ENCODE data around the gene NSRP1. TPM values are rescaled to one million over a fixed set of nuclear protein-coding genes. Genes with fewer than 3 reads are reported as not detected.
"Not testable (repeated sequence)": the region's sequence is repeated elsewhere in the genome, so short reads cannot be mapped to it uniquely, and the experiment has no call there.

Gene NSRP1
- 10 to 100 TPM; 14.9 to 46.7 (median 21.8) TPM for polyA plus RNA-seq

GRCh38 chr17:30116661-30117551 is at the start of gene NSRP1:
Gene NSRP1, plus strand, starts transcription at chr17:30116816. Its CDS starts 28 bp downstream, at chr17:30116844.
- peak within 1 kb of the TSS; percentile 99 for H3K27ac ChIP-seq (ENCODE audit: low read depth, low read length)
- WGBS, 3 donors: 0% methylated on average over 47 of the region's 47 CpGs

DNA sequence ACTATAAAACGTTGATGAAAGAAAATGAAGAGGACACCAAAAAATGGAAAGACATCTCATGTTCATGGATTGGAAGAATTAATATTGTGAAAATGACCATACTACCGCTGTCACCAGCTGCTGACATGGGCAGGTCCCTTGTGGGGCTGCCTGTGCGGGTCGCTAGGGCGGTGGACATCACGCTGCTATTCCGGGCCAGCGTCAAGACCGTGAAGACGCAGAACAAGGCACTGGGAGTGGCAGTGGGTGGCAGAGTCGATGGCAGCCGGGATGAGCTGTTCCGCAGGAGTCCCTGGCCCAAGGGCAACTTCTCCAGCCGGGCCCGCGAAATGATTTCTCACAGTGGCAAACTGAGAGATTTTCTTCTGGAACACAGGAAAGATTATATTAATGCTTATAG is 48.2 kb upstream of the NSRP1 start:
- 92 to 96% (median 96%) methylated on average over 16 of the region's 16 CpGs for WGBS, 3 donors
- H3K27ac ChIP-seq (ENCODE audit: low read depth, low read length): no peak overlapping the region

DNA sequence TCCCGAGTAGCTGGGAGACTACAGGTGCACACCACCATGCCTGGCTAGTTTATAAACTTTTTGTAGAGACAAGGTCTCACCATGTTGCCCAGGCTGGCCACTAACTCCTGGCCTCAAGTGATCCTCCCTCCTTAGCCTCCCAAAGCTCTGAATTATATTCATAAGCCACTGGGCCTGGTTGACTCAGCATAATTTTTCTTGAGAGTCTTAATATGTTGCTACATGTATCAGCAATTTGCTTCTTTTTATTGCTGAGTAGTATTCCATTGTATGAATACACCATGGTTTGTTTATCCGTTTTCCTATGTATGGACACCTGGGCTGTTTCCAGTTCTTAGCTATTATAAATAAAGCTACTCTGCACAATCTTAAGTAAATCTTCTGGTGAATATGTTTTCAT is 42.4 kb upstream of the NSRP1 start:
- WGBS, 3 donors: 85 to 94% (median 88%) methylated on average over 2 of the region's 2 CpGs
- no peak overlapping the region for H3K27ac ChIP-seq (ENCODE audit: low read depth, low read length)

- 87 to 90% (median 89%) methylated on average over 2 of the region's 2 CpGs for WGBS, 3 donors
- no peak overlapping the region for H3K27ac ChIP-seq (ENCODE audit: low read depth, low read length)
These were observed 41.9 kb upstream of the NSRP1 start for GRCh38 chr17:30074730-30075129.

DNA sequence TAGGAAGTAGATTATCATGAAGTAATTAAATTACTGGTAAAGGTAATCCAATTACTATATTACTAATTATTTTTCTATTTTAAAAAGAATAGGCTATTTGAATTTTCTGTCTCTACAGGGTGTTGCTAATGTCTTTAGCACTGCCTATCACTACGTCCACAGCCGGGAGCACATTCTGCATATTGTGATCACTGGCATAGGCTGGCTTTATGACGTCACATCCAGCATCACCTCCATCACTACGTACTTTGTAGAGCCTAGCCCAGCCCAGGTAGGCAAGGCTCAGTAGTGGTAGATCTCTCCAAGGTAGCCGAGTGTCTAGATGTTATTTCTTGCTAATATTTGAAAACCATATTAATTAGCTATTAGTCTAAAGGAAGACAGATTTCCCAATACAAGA is 33.8 kb upstream of the NSRP1 start:
- WGBS, 3 donors: 84 to 93% (median 90%) methylated on average over 5 of the region's 5 CpGs
- no peak overlapping the region for H3K27ac ChIP-seq (ENCODE audit: low read depth, low read length)

GRCh38 chr17:30084788-30085187 is 31.8 kb upstream of the NSRP1 start:
- H3K27ac ChIP-seq (ENCODE audit: low read depth, low read length): no peak overlapping the region
- 40 to 50% (median 43%) methylated on average over 6 of the region's 6 CpGs for WGBS, 3 donors

DNA sequence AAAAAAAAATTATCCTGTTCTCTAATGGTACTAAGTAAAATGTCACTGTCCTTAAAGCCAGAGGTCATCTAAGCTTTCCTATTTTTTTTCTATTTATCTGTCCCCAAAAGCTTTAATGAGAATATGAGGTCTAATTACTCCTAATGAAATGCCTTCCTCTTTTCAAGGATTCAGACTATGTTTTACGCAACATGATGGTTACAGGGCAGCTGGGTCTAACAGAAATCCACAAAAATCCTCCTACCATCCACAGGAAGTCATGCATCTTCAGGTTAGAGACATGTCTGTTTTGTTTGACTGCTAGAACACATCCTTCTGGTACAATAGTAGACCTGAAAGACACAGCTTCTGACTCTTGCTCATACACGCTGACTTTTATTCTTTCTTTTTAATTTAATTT is 29.7 kb upstream of the NSRP1 start:
- H3K27ac ChIP-seq (ENCODE audit: low read depth, low read length): no peak overlapping the region
- 80 to 83% (median 80%) methylated on average over 2 of the region's 2 CpGs for WGBS, 3 donors

DNA sequence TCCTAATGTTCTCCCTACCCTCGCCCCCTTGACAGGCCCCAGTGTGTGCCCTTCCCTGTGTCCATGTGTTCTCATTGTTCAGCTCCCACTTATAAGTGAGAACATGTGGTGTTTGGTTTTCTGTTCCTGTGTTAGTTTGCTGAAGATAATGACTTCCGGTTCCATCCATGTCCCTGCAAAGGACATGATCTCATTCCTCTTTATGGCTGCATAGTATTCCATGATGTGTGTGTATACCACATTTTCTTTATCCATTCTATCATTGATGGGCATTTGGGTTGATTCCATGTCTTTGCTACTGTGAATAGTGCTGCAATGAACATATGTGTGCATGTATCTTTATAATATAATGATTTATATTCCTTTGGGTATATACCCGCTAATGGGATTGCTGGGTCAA is 29.2 kb upstream of the NSRP1 start:
- 76 to 91% (median 90%) methylated on average over 3 of the region's 3 CpGs for WGBS, 3 donors
- not testable (repeated sequence) for H3K27ac ChIP-seq (ENCODE audit: low read depth, low read length)

GRCh38 chr17:30091121-30091670 is 25.4 kb upstream of the NSRP1 start:
- no peak overlapping the region for H3K27ac ChIP-seq (ENCODE audit: low read depth, low read length)
- WGBS, 3 donors: 76 to 81% (median 78%) methylated on average over 4 of the region's 4 CpGs

- H3K27ac ChIP-seq (ENCODE audit: low read depth, low read length): no peak overlapping the region
- 56 to 58% (median 58%) methylated on average over 6 of the region's 6 CpGs for WGBS, 3 donors
These were observed 24.8 kb upstream of the NSRP1 start for GRCh38 chr17:30091771-30092170.

GRCh38 chr17:30092886-30093285 is 23.7 kb upstream of the NSRP1 start:
- H3K27ac ChIP-seq (ENCODE audit: low read depth, low read length): no peak overlapping the region

GRCh38 chr17:30093463-30094147 is 23.0 kb upstream of the NSRP1 start:
- H3K27ac ChIP-seq (ENCODE audit: low read depth, low read length): no peak overlapping the region
- 14 to 18% (median 16%) methylated on average over 12 of the region's 12 CpGs for WGBS, 3 donors

GRCh38 chr17:30095507-30096244 is 20.9 kb upstream of the NSRP1 start:
- WGBS, 3 donors: 42 to 55% (median 52%) methylated on average over 4 of the region's 4 CpGs
- H3K27ac ChIP-seq (ENCODE audit: low read depth, low read length): no peak overlapping the region

GRCh38 chr17:30101686-30102390 is 14.8 kb upstream of the NSRP1 start:
- WGBS, 3 donors: 45 to 54% (median 53%) methylated on average over 4 of the region's 4 CpGs
- no peak overlapping the region for H3K27ac ChIP-seq (ENCODE audit: low read depth, low read length)

DNA sequence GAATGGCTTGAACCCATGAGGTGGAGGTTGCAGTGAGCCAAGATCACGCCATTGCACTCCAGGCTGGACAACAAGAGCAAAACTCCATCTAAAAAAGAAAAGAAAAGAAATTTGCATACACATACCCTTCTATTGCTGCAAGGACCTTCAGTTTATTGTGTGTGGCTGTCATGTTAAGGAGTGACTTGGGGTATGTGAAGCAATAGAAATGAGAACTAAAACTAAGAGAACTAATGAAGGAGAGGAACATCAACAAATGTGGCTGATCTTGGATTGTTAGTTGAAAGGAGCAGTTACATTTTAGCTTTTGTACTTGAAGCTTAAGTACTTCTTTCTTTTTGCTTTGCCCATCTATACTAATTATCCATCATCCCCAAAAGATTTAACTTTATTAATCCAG is 12.7 kb upstream of the NSRP1 start:
- 88 to 94% (median 89%) methylated on average over 1 of the region's 1 CpG for WGBS, 3 donors
- H3K27ac ChIP-seq (ENCODE audit: low read depth, low read length): no peak overlapping the region

- whole genome bisulfite sequencing, 3 donors: 19 to 23% (median 21%) methylated on average over 29 of the region's 29 CpGs
- H3K27ac ChIP-seq (ENCODE audit: low read depth, low read length): no peak overlapping the region
These were observed 11.9 kb upstream of the NSRP1 start for GRCh38 chr17:30104575-30105339.

DNA sequence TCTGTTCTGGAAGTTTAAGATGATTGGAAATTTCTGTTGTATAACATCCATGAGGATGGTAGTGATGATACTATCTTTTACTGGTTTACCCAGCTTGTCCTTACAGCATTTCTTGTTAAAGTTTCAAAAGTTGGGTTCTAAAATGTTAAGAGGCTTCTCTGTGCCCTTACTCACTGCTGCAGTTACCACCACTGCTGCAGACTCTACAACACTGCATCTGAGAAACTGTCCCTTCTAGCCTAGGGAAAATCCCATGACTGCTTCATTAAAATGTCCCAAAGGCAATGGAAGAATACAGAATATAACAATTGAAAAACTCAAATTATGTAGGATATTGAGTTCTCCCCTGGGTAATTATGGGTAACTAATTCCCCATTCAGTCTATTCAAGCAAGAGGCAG is 3.8 kb upstream of the NSRP1 start:
- H3K27ac ChIP-seq (ENCODE audit: low read depth, low read length): no peak overlapping the region

- H3K27ac ChIP-seq (ENCODE audit: low read depth, low read length): no peak overlapping the region
These were observed 3.4 kb upstream of the NSRP1 start for GRCh38 chr17:30113213-30113612.
